ENCODE data around the gene IRS2.
A peak's percentile ranks its signal among the peaks of the same experiment; 100 is the strongest.
"Not testable (repeated sequence)": the region's sequence is repeated elsewhere in the genome, so short reads cannot be mapped to it uniquely, and the experiment has no call there.

IRS2 gene

GRCh38 chr13:109786457-109787134 lies at the start of gene IRS2:
Gene IRS2 (minus strand): TSS chr13:109786583. CDS start chr13:109786053, 530 bp downstream.
- peak; percentile 96 for DNase-seq (ENCODE audit: low spot score)

GRCh38 chr13:109834973-109835720 lies 48.8 kb upstream of the IRS2 start:
- no peak for DNase-seq (ENCODE audit: low spot score)

GRCh38 chr13:109833940-109834339 lies 47.6 kb upstream of the IRS2 start:
- no peak for DNase-seq (ENCODE audit: low spot score)

GRCh38 chr13:109833071-109833470 lies 46.7 kb upstream of the IRS2 start:
- DNase-seq (ENCODE audit: low spot score) = no peak

GRCh38 chr13:109828591-109829316 lies 42.4 kb upstream of the IRS2 start:
- DNase-seq (ENCODE audit: low spot score) = not testable (repeated sequence)

- DNase-seq (ENCODE audit: low spot score) = not testable (repeated sequence)
Measured at GRCh38 chr13:109823201-109823600, 36.8 kb upstream of the IRS2 start.

- DNase-seq (ENCODE audit: low spot score) = no peak
Measured at GRCh38 chr13:109821103-109821502, 34.7 kb upstream of the IRS2 start.

- no peak for DNase-seq (ENCODE audit: low spot score)
Measured at GRCh38 chr13:109819874-109820273, 33.5 kb upstream of the IRS2 start.

- DNase-seq (ENCODE audit: low spot score) = no peak
Measured at GRCh38 chr13:109818886-109819285, 32.5 kb upstream of the IRS2 start.

- DNase-seq (ENCODE audit: low spot score) = no peak
Measured at GRCh38 chr13:109817591-109818535, 31.5 kb upstream of the IRS2 start.

GRCh38 chr13:109816808-109817203 lies 30.4 kb upstream of the IRS2 start:
- peak; percentile 33 for DNase-seq (ENCODE audit: low spot score)

- DNase-seq (ENCODE audit: low spot score) = no peak
Measured at GRCh38 chr13:109816112-109816807, 29.9 kb upstream of the IRS2 start.

- DNase-seq (ENCODE audit: low spot score) = no peak
Measured at GRCh38 chr13:109815651-109816050, 29.3 kb upstream of the IRS2 start.

- no peak for DNase-seq (ENCODE audit: low spot score)
Measured at GRCh38 chr13:109813663-109814062, 27.3 kb upstream of the IRS2 start.

- no peak for DNase-seq (ENCODE audit: low spot score)
Measured at GRCh38 chr13:109812382-109812781, 26.0 kb upstream of the IRS2 start.

GRCh38 chr13:109810761-109811510 lies 24.6 kb upstream of the IRS2 start:
- no peak for DNase-seq (ENCODE audit: low spot score)

- DNase-seq (ENCODE audit: low spot score) = no peak
Measured at GRCh38 chr13:109809216-109809932, 23.0 kb upstream of the IRS2 start.

- no peak for DNase-seq (ENCODE audit: low spot score)
Measured at GRCh38 chr13:109807345-109807744, 21.0 kb upstream of the IRS2 start.

- DNase-seq (ENCODE audit: low spot score) = no peak
Measured at GRCh38 chr13:109804654-109805053, 18.3 kb upstream of the IRS2 start.

GRCh38 chr13:109803825-109804224 lies 17.4 kb upstream of the IRS2 start:
- no peak for DNase-seq (ENCODE audit: low spot score)
